OCI-LY7 (cell line): ENCODE measurements around the gene HERC2. TPM values are rescaled to one million over a fixed set of nuclear protein-coding genes. Genes with fewer than 3 reads are reported as not detected.
"Not testable (repeated sequence)": the region's sequence is repeated elsewhere in the genome, so short reads cannot be mapped to it uniquely, and the experiment has no call there.

Experiments used
- Bru-seq: library from RNA; stranded (reverse); fragments of 400-500 nt; gene quantifications from one replicate; lab custom pipeline; 2021; lab: Mats Ljungman, UMichigan
- BruChase-seq, 2 experiments: library from RNA; stranded (reverse); fragments of 400-500 nt; gene quantifications; one replicate each; lab custom pipeline; 2021; lab: Mats Ljungman, UMichigan
- BruUV-seq: library from RNA; stranded (reverse); fragments of 400-500 nt; replicated peaks from 2 replicates; lab custom pipeline; 2021; lab: Mats Ljungman, UMichigan
- CTCF ChIA-PET: fragments of 300-600 bp; sonication (Branson Sonifier 250); formaldehyde crosslinking; loops from one replicate; lab custom pipeline; 2022; ENCODE audit warnings: antibody characterized with exemption; ENCODE audit not compliant: unreplicated experiment; lab: Charles Lee
- POLR2A ChIA-PET: fragments of 300-600 bp; sonication (Branson Sonifier 250); formaldehyde crosslinking; loops from one replicate; lab custom pipeline; 2022; ENCODE audit warnings: antibody characterized with exemption; lab: Charles Lee
- DNase-seq: peaks from one replicate; pipeline ENCODE4 v3.0.0-alpha.2; 2015; ENCODE audit warnings: low spot score
- H2AFZ ChIP-seq: fragments of 200-600 bp; sonication (generic), shearing (Covaris generic); 2 replicates; pipeline ENCODE4 v1.6.1; 2014; ENCODE audit warnings: mild to moderate bottlenecking, antibody characterized with exemption, low read length, moderate library complexity
- H3K27ac ChIP-seq: fragments of 200-600 bp; sonication (generic); 2 replicates; pipeline ENCODE4 v1.5.1; 2014; ENCODE audit warnings: mixed run types, low read depth, mild to moderate bottlenecking, moderate library complexity, low read length, inconsistent platforms; ENCODE audit not compliant: poor library complexity, severe bottlenecking
- H3K36me3 ChIP-seq: fragments of 200-600 bp; sonication (generic); 2 replicates; pipeline ENCODE4 v1.6.1; 2014; ENCODE audit warnings: mild to moderate bottlenecking, antibody characterized with exemption, low read length, moderate library complexity, mixed read lengths; ENCODE audit not compliant: insufficient read depth
- H3K4me1 ChIP-seq: fragments of 200-600 bp; sonication (generic); 2 replicates; pipeline ENCODE4 v1.5.1; 2014; ENCODE audit warnings: mild to moderate bottlenecking, low read length; ENCODE audit not compliant: insufficient read depth, poor library complexity, severe bottlenecking
- H3K4me2 ChIP-seq: fragments of 200-600 bp; sonication (generic); 2 replicates; pipeline ENCODE4 v1.6.1; 2014; ENCODE audit warnings: mild to moderate bottlenecking, low read length
- H3K4me3 ChIP-seq: fragments of 200-600 bp; sonication (generic); 2 replicates; pipeline ENCODE4 v1.5.1; 2014; ENCODE audit warnings: mild to moderate bottlenecking, low read depth, low read length; ENCODE audit not compliant: poor library complexity, severe bottlenecking
- H3K79me2 ChIP-seq: fragments of 200-600 bp; sonication (generic); 2 replicates; pipeline ENCODE4 v1.6.1; 2016; ENCODE audit warnings: low read depth, mild to moderate bottlenecking, low read length, moderate library complexity, mixed read lengths; ENCODE audit not compliant: insufficient read depth
- H3K9me2 ChIP-seq: fragments of 200-600 bp; sonication (generic); 2 replicates; pipeline ENCODE4 v1.6.1; 2016; ENCODE audit warnings: mild to moderate bottlenecking, low read length, mixed read lengths; ENCODE audit not compliant: insufficient read depth
- H3K9me3 ChIP-seq: fragments of 200-600 bp; sonication (generic); 2 replicates; pipeline ENCODE4 v1.6.1; 2014; ENCODE audit warnings: mild to moderate bottlenecking, mixed run types, low read length, mixed read lengths
- H4K20me1 ChIP-seq: fragments of 200-600 bp; sonication (generic); 2 replicates; pipeline ENCODE4 v1.6.1; 2014; ENCODE audit warnings: mild to moderate bottlenecking, antibody characterized with exemption, low read length, moderate library complexity, mixed read lengths; ENCODE audit not compliant: insufficient read depth
- intact Hi-C: fragments of 100-400 bp; cut with micrococcal nuclease; formaldehyde crosslinking; loops from one replicate; pipeline ENCODE4 v1.10.0; 2022; ENCODE audit not compliant: unreplicated experiment
- long read RNA-seq: library from polyadenylated mRNA; stranded (forward); transcript quantifications from one replicate; pipeline ENCODE4 v2.0.0, GENCODE V29; 2022
- total RNA-seq, 2 experiments: library from RNA; depleted of rRNA in 1 of 2; stranded (reverse); fragments of >200 nt in 1 of 2; shearing (Covaris generic) in 1 of 2; gene quantifications; 2 replicates each; pipeline ENCODE4 v1.2.3, GENCODE V29; 2014 to 2022

HERC2 gene
- total RNA-seq (2014; rRNA removed; shearing (Covaris generic)) = 45.9 and 55.5 TPM in 2 replicates
- 94.0 and 102 TPM in 2 replicates for total RNA-seq (2022)
- percentile 77 among the genes with signal in this experiment for Bru-seq, nascent RNA
- percentile 81 among the genes with signal in this experiment for BruChase-seq, experiment 1, labeled RNA remaining after a 6-hour chase
- BruChase-seq, experiment 2, labeled RNA remaining after a 2-hour chase = percentile 74 among the genes with signal in this experiment
- long read RNA-seq, transcript HERC2-204 (3 exons, 491 nt) = major isoform, 10 of 51 reads
- long read RNA-seq, partial matches to known transcripts = 34 of 51 reads
- long read RNA-seq, other reads (novel, unspliced or antisense) = 6 of 51 reads

DNA sequence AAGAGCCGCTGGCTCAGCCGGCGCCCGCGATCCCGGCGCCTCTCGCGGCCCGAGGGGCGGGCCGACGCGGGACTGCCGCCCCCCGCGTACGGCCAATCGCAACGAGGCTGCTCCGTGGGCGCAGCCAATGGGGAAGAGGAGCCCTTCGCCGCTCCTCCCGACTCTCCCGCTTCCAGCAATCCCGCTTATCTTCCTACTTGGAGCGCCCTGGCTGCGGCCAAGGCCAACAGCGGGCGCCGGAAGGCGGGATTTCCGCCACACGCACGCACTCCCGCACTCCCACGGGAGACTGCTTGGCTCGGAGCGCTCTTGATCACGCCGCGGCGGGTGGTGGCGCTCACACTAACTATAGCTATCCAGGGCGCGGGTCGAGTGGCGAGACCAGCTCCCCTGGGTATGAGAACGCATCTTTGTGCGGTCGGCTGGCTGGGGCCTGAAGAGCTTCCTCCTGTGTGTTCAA is at the start of gene HERC2:
Gene HERC2, minus strand, starts transcription at position 51 of the 460 bp plus-strand sequence. CDS start 746 bp downstream, outside the sequence.
- intact Hi-C loops, H4K20me1 ChIP-seq, H3K4me1 ChIP-seq, H3K79me2 ChIP-seq, CTCF ChIA-PET, POLR2A ChIA-PET, H2AFZ ChIP-seq, BruUV-seq, H3K9me3 ChIP-seq, H3K9me2 ChIP-seq, DNase-seq: not testable (repeated sequence)
- peak within 1 kb of the TSS; percentile 62 for H3K4me3 ChIP-seq
- H3K27ac ChIP-seq = peak within 1 kb of the TSS; percentile 48
- H3K4me2 ChIP-seq = peak within 1 kb of the TSS; percentile 34; the same call in 1 of the 2 replicates
- H3K36me3 ChIP-seq = peaks cover 12% of the 10 kb centered on the region

- H4K20me1 ChIP-seq, H3K36me3 ChIP-seq, POLR2A ChIA-PET, H3K4me2 ChIP-seq, H2AFZ ChIP-seq, H3K4me3 ChIP-seq, H3K27ac ChIP-seq, H3K4me1 ChIP-seq, CTCF ChIA-PET, H3K79me2 ChIP-seq, BruUV-seq, DNase-seq, intact Hi-C loops, H3K9me2 ChIP-seq, H3K9me3 ChIP-seq: not testable (repeated sequence)
Measured at GRCh38 chr15:28365502-28365901, 43.5 kb upstream of the HERC2 start.

GRCh38 chr15:28357984-28358383 is 36.0 kb upstream of the HERC2 start, which contains the start of gene GOLGA6L24:
Gene GOLGA6L24, minus strand, starts transcription at chr15:28358084. Its CDS starts 61 bp downstream, at chr15:28358023.
- H4K20me1 ChIP-seq, H3K9me2 ChIP-seq, H3K27ac ChIP-seq, H3K79me2 ChIP-seq, POLR2A ChIA-PET, H3K4me1 ChIP-seq, H3K4me3 ChIP-seq, intact Hi-C loops, DNase-seq, CTCF ChIA-PET, H2AFZ ChIP-seq, H3K9me3 ChIP-seq, BruUV-seq, H3K4me2 ChIP-seq, H3K36me3 ChIP-seq: not testable (repeated sequence)

GRCh38 chr15:28321358-28322078 is 461 bp downstream of the HERC2 start:
- H3K4me2 ChIP-seq = peak overlapping the region; percentile 34; the same call in 1 of the 2 replicates
- H3K9me3 ChIP-seq, CTCF ChIA-PET, H3K4me1 ChIP-seq, intact Hi-C loops, H4K20me1 ChIP-seq, H3K79me2 ChIP-seq, DNase-seq, BruUV-seq, H3K9me2 ChIP-seq, POLR2A ChIA-PET, H2AFZ ChIP-seq: not testable (repeated sequence)
- peak overlapping the region; percentile 62 for H3K4me3 ChIP-seq
- peak overlapping the region; percentile 48 for H3K27ac ChIP-seq
- peaks cover 15% of the 10 kb centered on the region for H3K36me3 ChIP-seq

GRCh38 chr15:28319725-28320124 is 2.3 kb downstream of the HERC2 start:
- H3K4me2 ChIP-seq, intact Hi-C loops, H3K9me2 ChIP-seq, H3K9me3 ChIP-seq, CTCF ChIA-PET, DNase-seq, POLR2A ChIA-PET, BruUV-seq, H3K4me1 ChIP-seq, H4K20me1 ChIP-seq, H3K4me3 ChIP-seq, H2AFZ ChIP-seq, H3K27ac ChIP-seq, H3K79me2 ChIP-seq: not testable (repeated sequence)
- peaks cover 24% of the 10 kb centered on the region for H3K36me3 ChIP-seq

- intact Hi-C loops, H3K4me2 ChIP-seq, POLR2A ChIA-PET, BruUV-seq, H3K27ac ChIP-seq, H4K20me1 ChIP-seq, H3K79me2 ChIP-seq, H3K9me3 ChIP-seq, H3K4me1 ChIP-seq, H3K4me3 ChIP-seq, H3K9me2 ChIP-seq, CTCF ChIA-PET, DNase-seq, H2AFZ ChIP-seq: not testable (repeated sequence)
- H3K36me3 ChIP-seq = peaks cover 26% of the 10 kb centered on the region
Measured at GRCh38 chr15:28318828-28319227, 3.2 kb downstream of the HERC2 start.
